Thoracic aorta (tissue), 2 donors: ENCODE results near the gene GPC5. TPM values are rescaled to one million over a fixed set of nuclear protein-coding genes. Genes with fewer than 3 reads are reported as not detected.

Experiments
- ATAC-seq: fragments of 150-250 bp; one replicate; pipeline ENCODE4 v1.8.0; 2017; ENCODE audit warnings: low read depth; ENCODE audit not compliant: insufficient number of reproducible peaks, low FRiP score
- DNase-seq: peaks from one replicate; pipeline ENCODE4 v3.0.0-alpha.2; 2020; ENCODE audit warnings: low spot score
- H3K27ac ChIP-seq, 2 donors: fragments of 200-600 bp; sonication (generic); 1 replicate in 1 of 2; 2 replicates in 1 of 2; pipeline ENCODE4 v1.5.1; 2016; ENCODE audit warnings: mild to moderate bottlenecking in 2 of 2, moderate library complexity in 2 of 2
- H3K27me3 ChIP-seq: fragments of 200-600 bp; sonication (generic); replicated peaks from 2 replicates; pipeline ENCODE4 v1.6.0; 2016; ENCODE audit warnings: mild to moderate bottlenecking; ENCODE audit not compliant: insufficient read depth
- H3K36me3 ChIP-seq: fragments of 200-600 bp; sonication (generic); one replicate; pipeline ENCODE4 v1.5.1; 2016
- H3K4me1 ChIP-seq, 2 donors: fragments of 200-600 bp; sonication (generic); 1 replicate in 1 of 2; 2 replicates in 1 of 2; pipeline versions ENCODE4 v1.5.1 to v1.6.0; 2016; ENCODE audit warnings: low read depth in 2 of 2, mild to moderate bottlenecking in 1 of 2; ENCODE audit not compliant: control insufficient read depth in 1 of 2
- H3K4me3 ChIP-seq: fragments of 200-600 bp; sonication (generic); 2 replicates; pipeline ENCODE4 v1.5.1; 2016; ENCODE audit warnings: mild to moderate bottlenecking
- H3K9me3 ChIP-seq: fragments of 200-600 bp; sonication (generic); 2 replicates; pipeline ENCODE4 v1.5.1; 2016
- CTCF ChIP-seq: fragments of 200-600 bp; sonication (generic); IDR thresholded peaks from one replicate; pipeline ENCODE4 v1.5.1; 2019; ENCODE audit warnings: antibody characterized with exemption
- total RNA-seq, 2 donors: library from RNA; depleted of rRNA; stranded (reverse); fragments of >200 nt; gene quantifications; one replicate each; pipeline versions ENCODE4 v1.1.0 to v1.2.3, GENCODE V29; 2016

The GPC5 gene
- total RNA-seq, 2 donors from 2014 or later: 3.3 TPM; not detected in 1

- no peak for TF ChIP-seq CTCF
- DNase-seq (no peak), ATAC-seq (no peak)
- Histone ChIP-seq H3K27me3 (peaks cover 3% of the 10 kb centered on the region), H3K4me3 (no peak overlapping the region), H3K36me3 (no peaks in the 10 kb centered on the region), H3K9me3 (no peaks in the 10 kb centered on the region), H3K4me1 (no peaks in the 10 kb centered on the region), H3K27ac (no peak overlapping the region)
Measured at GRCh38 chr13:91955546-91956355, 557.3 kb downstream of the GPC5 start.

- Histone ChIP-seq H3K27me3 (no peaks in the 10 kb centered on the region), H3K4me3 (no peak overlapping the region), H3K9me3 (no peaks in the 10 kb centered on the region), H3K4me1 (no peaks in the 10 kb centered on the region), H3K27ac (no peak overlapping the region), H3K36me3 (no peaks in the 10 kb centered on the region)
- no peak for TF ChIP-seq CTCF
- DNase-seq (no peak), ATAC-seq (no peak)
Measured at GRCh38 chr13:91960947-91961346, 562.5 kb downstream of the GPC5 start.

- no peaks in the 10 kb centered on the region for H3K27me3 ChIP-seq
- no peak overlapping the region for H3K4me3 ChIP-seq
- no peaks in the 10 kb centered on the region for H3K36me3 ChIP-seq
- DNase-seq (no peak), ATAC-seq (no peak)
- no peaks in the 10 kb centered on the region for H3K9me3 ChIP-seq
- no peaks in the 10 kb centered on the region for H3K4me1 ChIP-seq
- no peak for TF ChIP-seq CTCF
- H3K27ac ChIP-seq: no peak overlapping the region
Measured at GRCh38 chr13:91962946-91963345, 564.5 kb downstream of the GPC5 start.

- no peaks in the 10 kb centered on the region for H3K27me3 ChIP-seq
- no peaks in the 10 kb centered on the region for H3K9me3 ChIP-seq
- no peak for ATAC-seq
- H3K36me3 ChIP-seq: no peaks in the 10 kb centered on the region
- H3K27ac ChIP-seq: no peak overlapping the region
- no peaks in the 10 kb centered on the region for H3K4me1 ChIP-seq
- no peak for DNase-seq
- TF ChIP-seq CTCF: no peak
- H3K4me3 ChIP-seq: no peak overlapping the region
Measured at GRCh38 chr13:91965511-91965910, 567.1 kb downstream of the GPC5 start.

GRCh38 chr13:91978571-91978970 lies 580.1 kb downstream of the GPC5 start:
- no peak overlapping the region for H3K27ac ChIP-seq
- no peaks in the 10 kb centered on the region for H3K4me1 ChIP-seq
- H3K36me3 ChIP-seq: no peaks in the 10 kb centered on the region
- no peak for ATAC-seq
- DNase-seq: no peak
- H3K4me3 ChIP-seq: no peak overlapping the region
- no peaks in the 10 kb centered on the region for H3K27me3 ChIP-seq
- no peak for TF ChIP-seq CTCF
- H3K9me3 ChIP-seq: no peaks in the 10 kb centered on the region
